KMS-11 (cell line): ENCODE data around the gene FNDC3B.

Experiments
- H2AFZ ChIP-seq: fragments of 200-600 bp; sonication (generic); 2 replicates; pipeline ENCODE4 v1.6.1; 2016; ENCODE audit warnings: antibody characterized with exemption, mixed run types, low read depth
- H3K27ac ChIP-seq: fragments of 200-600 bp; sonication (generic); 2 replicates; pipeline ENCODE4 v1.6.1; 2016; ENCODE audit warnings: mild to moderate bottlenecking, mixed run types
- H3K27me3 ChIP-seq: fragments of 200-600 bp; sonication (generic); 2 replicates; pipeline ENCODE4 v1.6.1; 2017; ENCODE audit warnings: mild to moderate bottlenecking, low read depth, mixed run types, moderate library complexity; ENCODE audit not compliant: insufficient read depth
- H3K36me3 ChIP-seq: fragments of 200-600 bp; sonication (generic); 2 replicates; pipeline ENCODE4 v1.6.1; 2017; ENCODE audit warnings: mild to moderate bottlenecking, mixed run types; ENCODE audit not compliant: insufficient read depth
- H3K4me1 ChIP-seq: fragments of 200-600 bp; sonication (generic); 2 replicates; pipeline ENCODE4 v1.6.1; 2016; ENCODE audit warnings: mild to moderate bottlenecking, low read depth, mixed run types; ENCODE audit not compliant: poor library complexity, severe bottlenecking
- H3K4me2 ChIP-seq: fragments of 200-600 bp; sonication (generic); 2 replicates; pipeline ENCODE4 v1.7.0; 2016; ENCODE audit warnings: mild to moderate bottlenecking, mixed run types
- H3K4me3 ChIP-seq: fragments of 200-600 bp; sonication (generic); IDR thresholded peaks from 2 replicates; pipeline ENCODE4 v1.6.1; 2017; ENCODE audit warnings: low read depth, low read length, mixed read lengths; ENCODE audit not compliant: insufficient read depth
- H3K79me2 ChIP-seq: fragments of 200-600 bp; sonication (generic); 2 replicates; pipeline ENCODE4 v1.6.1; 2016; ENCODE audit warnings: low read depth, mixed run types; ENCODE audit not compliant: insufficient read depth
- H3K9ac ChIP-seq: fragments of 200-600 bp; sonication (generic); 2 replicates; pipeline ENCODE4 v1.6.1; 2016; ENCODE audit warnings: mild to moderate bottlenecking, mixed run types
- H4K20me1 ChIP-seq: fragments of 200-600 bp; sonication (generic); 2 replicates; pipeline ENCODE4 v1.6.1; 2016; ENCODE audit warnings: mild to moderate bottlenecking, mixed run types; ENCODE audit not compliant: insufficient read depth
- TF ChIP-seq, protein P1 (sequence below): fragments of 200-600 bp; sonication (generic); conservative IDR thresholded peaks from 2 replicates; pipeline ENCODE4 v1.6.1; 2017; ENCODE audit warnings: low read depth, mild to moderate bottlenecking, antibody characterized with exemption, low read length, moderate library complexity, mixed read lengths

The FNDC3B gene

DNA sequence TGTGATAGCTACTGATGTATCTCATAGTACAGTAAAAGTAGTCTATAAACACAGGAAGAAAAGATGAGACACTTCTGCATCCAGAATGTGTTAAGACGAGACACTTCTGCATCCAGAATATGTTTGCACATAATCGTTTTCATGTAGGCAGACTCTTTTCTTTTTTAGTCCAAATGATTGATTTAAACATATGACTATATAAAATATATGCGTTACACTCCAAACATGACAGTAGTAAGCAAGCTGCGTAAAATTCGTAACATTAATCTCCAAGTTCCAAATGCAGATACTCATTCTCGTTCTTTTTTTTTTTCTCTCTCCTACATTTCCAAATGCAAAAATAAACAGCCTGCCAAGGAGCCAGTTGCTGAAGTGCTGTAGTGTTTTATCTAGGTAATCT lies 82.6 kb downstream of the FNDC3B start:
- Histone ChIP-seq H3K9ac (no peak overlapping the region), H4K20me1 (peaks cover 12% of the 10 kb centered on the region), H2AFZ (no peak overlapping the region), H3K4me3 (no peak overlapping the region), H3K27me3 (no peaks in the 10 kb centered on the region), H3K36me3 (peaks cover 6% of the 10 kb centered on the region; the same call in 1 of the 2 replicates), H3K4me2 (no peak overlapping the region), H3K79me2 (peaks cover 88% of the 10 kb centered on the region), H3K4me1 (peaks cover 2% of the 10 kb centered on the region), H3K27ac (no peak overlapping the region)
- TF ChIP-seq, protein P1, sequence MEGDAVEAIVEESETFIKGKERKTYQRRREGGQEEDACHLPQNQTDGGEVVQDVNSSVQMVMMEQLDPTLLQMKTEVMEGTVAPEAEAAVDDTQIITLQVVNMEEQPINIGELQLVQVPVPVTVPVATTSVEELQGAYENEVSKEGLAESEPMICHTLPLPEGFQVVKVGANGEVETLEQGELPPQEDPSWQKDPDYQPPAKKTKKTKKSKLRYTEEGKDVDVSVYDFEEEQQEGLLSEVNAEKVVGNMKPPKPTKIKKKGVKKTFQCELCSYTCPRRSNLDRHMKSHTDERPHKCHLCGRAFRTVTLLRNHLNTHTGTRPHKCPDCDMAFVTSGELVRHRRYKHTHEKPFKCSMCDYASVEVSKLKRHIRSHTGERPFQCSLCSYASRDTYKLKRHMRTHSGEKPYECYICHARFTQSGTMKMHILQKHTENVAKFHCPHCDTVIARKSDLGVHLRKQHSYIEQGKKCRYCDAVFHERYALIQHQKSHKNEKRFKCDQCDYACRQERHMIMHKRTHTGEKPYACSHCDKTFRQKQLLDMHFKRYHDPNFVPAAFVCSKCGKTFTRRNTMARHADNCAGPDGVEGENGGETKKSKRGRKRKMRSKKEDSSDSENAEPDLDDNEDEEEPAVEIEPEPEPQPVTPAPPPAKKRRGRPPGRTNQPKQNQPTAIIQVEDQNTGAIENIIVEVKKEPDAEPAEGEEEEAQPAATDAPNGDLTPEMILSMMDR: no peak

DNA sequence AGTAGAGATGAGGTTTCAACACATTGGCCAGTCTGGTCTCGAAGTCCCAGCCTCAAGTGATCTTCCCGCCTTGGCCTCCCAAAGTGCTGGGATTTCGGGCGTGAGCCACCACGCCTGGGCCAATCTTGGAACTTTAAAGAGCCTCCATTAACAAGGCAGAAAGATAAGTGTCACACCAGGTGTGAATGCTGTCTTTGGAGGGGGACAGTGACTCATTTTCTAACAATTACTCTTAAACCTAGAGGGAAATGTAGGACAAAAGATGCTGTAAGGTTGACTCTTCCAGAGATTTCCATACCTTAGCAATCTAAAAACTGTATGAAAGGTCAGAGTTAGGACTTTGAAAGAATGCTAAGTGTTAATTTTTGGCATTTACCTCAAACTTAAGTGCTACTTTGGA lies 84.9 kb downstream of the FNDC3B start:
- H3K27ac ChIP-seq: no peak overlapping the region
- H3K36me3 ChIP-seq: peaks cover 6% of the 10 kb centered on the region; the same call in 1 of the 2 replicates
- peaks cover 90% of the 10 kb centered on the region for H3K79me2 ChIP-seq
- H2AFZ ChIP-seq: no peak overlapping the region
- peaks cover 23% of the 10 kb centered on the region for H3K4me1 ChIP-seq
- no peaks in the 10 kb centered on the region for H3K27me3 ChIP-seq
- H3K4me2 ChIP-seq: no peak overlapping the region
- no peak overlapping the region for H3K4me3 ChIP-seq
- H4K20me1 ChIP-seq: peaks cover 9% of the 10 kb centered on the region
- TF ChIP-seq, protein P1: no peak
- H3K9ac ChIP-seq: no peak overlapping the region

DNA sequence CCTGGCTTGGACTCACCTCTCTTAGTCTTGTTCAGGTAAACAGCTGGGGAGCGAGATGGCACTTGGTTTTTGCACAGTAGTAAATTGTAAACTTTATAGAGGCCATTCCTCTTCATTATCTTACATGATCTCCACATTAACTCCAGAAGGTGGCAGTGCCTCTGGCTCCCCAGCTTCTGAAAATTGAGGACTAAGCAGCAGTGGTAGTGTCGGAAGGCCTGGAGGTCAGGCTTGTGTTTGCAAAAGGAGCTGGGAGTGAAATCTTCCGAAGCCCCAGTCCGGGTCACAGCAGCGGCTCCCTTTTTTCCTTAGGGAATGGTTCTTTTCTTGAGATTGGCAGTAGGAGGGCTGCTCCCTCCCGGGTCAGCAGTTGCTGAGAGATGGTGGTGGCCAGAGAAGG lies 85.7 kb downstream of the FNDC3B start:
- H3K27me3 ChIP-seq: no peaks in the 10 kb centered on the region
- H3K36me3 ChIP-seq: peaks cover 6% of the 10 kb centered on the region; the same call in 1 of the 2 replicates
- H3K4me2 ChIP-seq: no peak overlapping the region
- no peak overlapping the region for H2AFZ ChIP-seq
- no peak overlapping the region for H3K27ac ChIP-seq
- H3K9ac ChIP-seq: no peak overlapping the region
- H3K79me2 ChIP-seq: peaks cover 88% of the 10 kb centered on the region
- no peak overlapping the region for H3K4me3 ChIP-seq
- H3K4me1 ChIP-seq: peaks cover 31% of the 10 kb centered on the region
- TF ChIP-seq, protein P1: no peak
- H4K20me1 ChIP-seq: peaks cover 8% of the 10 kb centered on the region

DNA sequence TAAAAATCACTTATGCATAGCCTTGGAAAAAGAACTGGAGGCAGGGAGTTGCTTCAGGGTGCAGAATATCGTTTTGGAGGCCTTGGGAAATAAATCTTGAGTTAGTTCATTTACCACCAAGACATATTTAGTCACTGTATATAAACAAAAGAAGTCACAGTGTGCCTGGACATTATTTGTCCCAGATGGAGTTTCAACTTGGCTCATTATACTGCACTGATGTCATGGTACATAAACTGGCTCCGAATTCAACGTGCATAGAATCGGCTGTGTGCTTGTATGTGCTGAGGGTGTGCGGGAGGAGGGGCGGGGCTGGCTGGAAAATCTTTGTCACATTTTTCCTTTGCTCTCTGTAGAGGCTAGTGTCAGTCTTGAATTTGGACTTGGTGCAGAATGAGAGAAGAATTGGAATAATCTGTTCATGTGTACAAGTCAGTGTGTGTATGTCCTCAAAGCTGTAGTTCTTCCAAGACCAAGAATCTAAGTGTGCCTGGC lies 86.6 kb downstream of the FNDC3B start:
- Histone ChIP-seq H3K27me3 (no peaks in the 10 kb centered on the region), H3K9ac (no peak overlapping the region), H4K20me1 (peaks cover 8% of the 10 kb centered on the region), H3K27ac (no peak overlapping the region), H2AFZ (no peak overlapping the region), H3K4me3 (no peak overlapping the region), H3K36me3 (peaks cover 6% of the 10 kb centered on the region; the same call in 1 of the 2 replicates), H3K4me1 (peaks cover 40% of the 10 kb centered on the region), H3K4me2 (no peak overlapping the region), H3K79me2 (peaks cover 93% of the 10 kb centered on the region)
- TF ChIP-seq, protein P1: no peak
